Caco-2 (cell line): Measurements from ENCODE around the gene IFI27L1. TPM values are rescaled to one million over a fixed set of nuclear protein-coding genes. Genes with fewer than 3 reads are reported as not detected.

Experiments used
- BruUV-seq: library from RNA; stranded (reverse); fragments of 400-500 nt; replicated peaks from 2 replicates; lab custom pipeline; 2021; lab: Mats Ljungman, UMichigan
- CTCF ChIA-PET: fragments of 300-600 bp; sonication (Branson Sonifier 250); formaldehyde crosslinking; loops from one replicate; lab custom pipeline; 2022; ENCODE audit warnings: antibody characterized with exemption; lab: Charles Lee
- POLR2A ChIA-PET: fragments of 300-600 bp; sonication (Branson Sonifier 250); formaldehyde crosslinking; loops from one replicate; lab custom pipeline; 2022; ENCODE audit warnings: antibody characterized with exemption; lab: Charles Lee
- DNase-seq, 2 experiments: peaks; one replicate each; pipeline versions ENCODE4 v3.0.0 to v3.0.0-alpha.2; 2020 to 2022
- H3K27me3 ChIP-seq: replicated peaks from 2 replicates; pipeline ENCODE4 v1.6.0; 2011; ENCODE audit warnings: low read length; ENCODE audit not compliant: control insufficient read depth, insufficient read depth
- H3K36me3 ChIP-seq: 2 replicates; pipeline ENCODE4 v1.5.1; 2011; ENCODE audit warnings: low read length; ENCODE audit not compliant: control insufficient read depth, insufficient read depth
- H3K4me1 ChIP-seq: fragments of 250-450 bp; sonication (Bioruptor Pico); 2 replicates; pipeline ENCODE4 v1.5.1; 2020; ENCODE audit warnings: mild to moderate bottlenecking
- H3K4me3 ChIP-seq: 2 replicates; pipeline ENCODE4 v1.5.1; 2011; ENCODE audit warnings: low read depth, mild to moderate bottlenecking, control low read depth, low read length
- H3K9me3 ChIP-seq: fragments of 250-450 bp; sonication (Bioruptor Pico); 2 replicates; pipeline ENCODE4 v1.5.1; 2020; ENCODE audit warnings: mild to moderate bottlenecking, moderate library complexity
- H3K27ac Mint-ChIP-seq: one replicate; pipeline ENCODE4 v1.8.0; 2022; ENCODE audit warnings: mixed read lengths; ENCODE audit not compliant: unreplicated experiment
- H3K27me3 Mint-ChIP-seq: one replicate; pipeline ENCODE4 v1.8.0; 2022; ENCODE audit warnings: mixed read lengths; ENCODE audit not compliant: insufficient read depth, unreplicated experiment
- H3K36me3 Mint-ChIP-seq: one replicate; pipeline ENCODE4 v1.8.0; 2022; ENCODE audit warnings: mild to moderate bottlenecking, mixed read lengths; ENCODE audit not compliant: insufficient read depth, unreplicated experiment
- H3K4me1 Mint-ChIP-seq: one replicate; pipeline ENCODE4 v1.8.0; 2022; ENCODE audit warnings: low read depth, mixed read lengths; ENCODE audit not compliant: unreplicated experiment
- H3K4me3 Mint-ChIP-seq: one replicate; pipeline ENCODE4 v1.8.0; 2022; ENCODE audit warnings: mild to moderate bottlenecking, moderate library complexity, mixed read lengths; ENCODE audit not compliant: unreplicated experiment
- H3K9me3 Mint-ChIP-seq: one replicate; pipeline ENCODE4 v1.8.0; 2022; ENCODE audit warnings: mixed read lengths; ENCODE audit not compliant: unreplicated experiment
- CTCF ChIP-seq, 2 experiments: fragments of 200-600 bp in 1 of 2; IDR thresholded peaks; 1 replicate in 1 of 2; 2 replicates in 1 of 2; pipeline versions ENCODE4 v1.5.1 to v1.8.0; 2011 to 2022; ENCODE audit warnings: antibody characterized with exemption in 1 of 2, control low read depth in 1 of 2, inconsistent platforms in 1 of 2, low read depth in 1 of 2, low read length in 1 of 2, mild to moderate bottlenecking in 1 of 2, moderate library complexity in 1 of 2; ENCODE audit not compliant: insufficient read depth in 1 of 2, severe bottlenecking in 1 of 2, unreplicated experiment in 1 of 2
- intact Hi-C: fragments of 100-400 bp; cut with micrococcal nuclease; formaldehyde crosslinking; loops from one replicate; pipeline ENCODE4 v1.10.0; 2022; ENCODE audit not compliant: unreplicated experiment
- total RNA-seq: library from RNA; stranded (reverse); gene quantifications from 2 replicates; pipeline ENCODE4 v1.2.3, GENCODE V29; 2022

IFI27L1 gene
- total RNA-seq, 1 experiment from 2014 or later, result 13.6 TPM

- Histone ChIP-seq H3K4me3 (no peak overlapping the region), H3K36me3 (peaks cover 3% of the 10 kb centered on the region), H3K4me1 (no peaks in the 10 kb centered on the region), H3K9me3 (no peaks in the 10 kb centered on the region), H3K27me3 (no peaks in the 10 kb centered on the region)
- Mint-ChIP-seq H3K36me3 (peaks cover 61% of the 10 kb centered on the region), H3K4me1 (no peaks in the 10 kb centered on the region), H3K9me3 (no peaks in the 10 kb centered on the region), H3K27me3 (no peaks in the 10 kb centered on the region), H3K27ac (no peak overlapping the region), H3K4me3 (no peak overlapping the region)
- DNase-seq, result no peak
- CTCF ChIA-PET, result no interaction called here
- intact Hi-C loops, result no loop called here
- TF ChIP-seq CTCF (IDR thresholded peaks at IDR 0.05; ENCODE audit: insufficient read depth in 1 of 2, low read depth in 1 of 2, low read length in 1 of 2, severe bottlenecking in 1 of 2, unreplicated experiment in 1 of 2), result no peak
- BruUV-seq, result no TSS peak
- POLR2A ChIA-PET, result no interaction called here
Observed at GRCh38 chr14:94047581-94047980, 33.5 kb upstream of the IFI27L1 start.

GRCh38 chr14:94048691-94049624, 32.2 kb upstream of the IFI27L1 start:
- no peaks in the 10 kb centered on the region for H3K27me3 ChIP-seq
- BruUV-seq, result no TSS peak
- H3K4me1 Mint-ChIP-seq, result no peaks in the 10 kb centered on the region
- no peak overlapping the region for H3K4me3 Mint-ChIP-seq
- H3K4me1 ChIP-seq, result no peaks in the 10 kb centered on the region
- H3K27ac Mint-ChIP-seq, result no peak overlapping the region
- H3K27me3 Mint-ChIP-seq, result no peaks in the 10 kb centered on the region
- ChIA-PET CTCF (interaction anchor here (1.1 kb wide), 1 partner anchor 88 kb away, joined by 3 read pairs; no protein-coding TSS in a partner anchor), POLR2A (no interaction called here)
- H3K4me3 ChIP-seq, result no peak overlapping the region
- no peaks in the 10 kb centered on the region for H3K9me3 Mint-ChIP-seq
- H3K9me3 ChIP-seq, result no peaks in the 10 kb centered on the region
- DNase-seq, result no peak
- intact Hi-C loops, result no loop called here
- TF ChIP-seq CTCF (IDR thresholded peaks at IDR 0.05; ENCODE audit: insufficient read depth in 1 of 2, low read depth in 1 of 2, low read length in 1 of 2, severe bottlenecking in 1 of 2, unreplicated experiment in 1 of 2), result no peak
- peaks cover 56% of the 10 kb centered on the region for H3K36me3 Mint-ChIP-seq
- peaks cover 3% of the 10 kb centered on the region for H3K36me3 ChIP-seq

- Mint-ChIP-seq H3K4me1 (no peaks in the 10 kb centered on the region), H3K36me3 (peaks cover 63% of the 10 kb centered on the region), H3K9me3 (no peaks in the 10 kb centered on the region), H3K27ac (no peak overlapping the region), H3K4me3 (no peak overlapping the region), H3K27me3 (no peaks in the 10 kb centered on the region)
- no peak for DNase-seq
- BruUV-seq, result no TSS peak
- H3K36me3 ChIP-seq, result peaks cover 3% of the 10 kb centered on the region
- no peak overlapping the region for H3K4me3 ChIP-seq
- CTCF ChIA-PET, result interaction anchor here (1.1 kb wide), 1 partner anchor 87 kb away, joined by 3 read pairs; no protein-coding TSS in a partner anchor
- no peaks in the 10 kb centered on the region for H3K27me3 ChIP-seq
- no peaks in the 10 kb centered on the region for H3K4me1 ChIP-seq
- no peaks in the 10 kb centered on the region for H3K9me3 ChIP-seq
- POLR2A ChIA-PET, result no interaction called here
- TF ChIP-seq CTCF (IDR thresholded peaks at IDR 0.05; ENCODE audit: insufficient read depth in 1 of 2, low read depth in 1 of 2, low read length in 1 of 2, severe bottlenecking in 1 of 2, unreplicated experiment in 1 of 2), result no peak
- intact Hi-C loops, result no loop called here
Observed at GRCh38 chr14:94049625-94050023, 31.5 kb upstream of the IFI27L1 start.
